HG03280 (cell line): ENCODE results near the gene LRIG3.
"Not testable (repeated sequence)": the region's sequence is repeated elsewhere in the genome, so short reads cannot be mapped to it uniquely, and the experiment has no call there.

Experiments
- ATAC-seq: cut with Tn5 transposase; IDR thresholded peaks from one replicate; pipeline ENCODE4 v1.9.1; 2021; ENCODE audit warnings: mild to moderate bottlenecking, moderate library complexity; ENCODE audit not compliant: unreplicated experiment

The LRIG3 gene, protein sequence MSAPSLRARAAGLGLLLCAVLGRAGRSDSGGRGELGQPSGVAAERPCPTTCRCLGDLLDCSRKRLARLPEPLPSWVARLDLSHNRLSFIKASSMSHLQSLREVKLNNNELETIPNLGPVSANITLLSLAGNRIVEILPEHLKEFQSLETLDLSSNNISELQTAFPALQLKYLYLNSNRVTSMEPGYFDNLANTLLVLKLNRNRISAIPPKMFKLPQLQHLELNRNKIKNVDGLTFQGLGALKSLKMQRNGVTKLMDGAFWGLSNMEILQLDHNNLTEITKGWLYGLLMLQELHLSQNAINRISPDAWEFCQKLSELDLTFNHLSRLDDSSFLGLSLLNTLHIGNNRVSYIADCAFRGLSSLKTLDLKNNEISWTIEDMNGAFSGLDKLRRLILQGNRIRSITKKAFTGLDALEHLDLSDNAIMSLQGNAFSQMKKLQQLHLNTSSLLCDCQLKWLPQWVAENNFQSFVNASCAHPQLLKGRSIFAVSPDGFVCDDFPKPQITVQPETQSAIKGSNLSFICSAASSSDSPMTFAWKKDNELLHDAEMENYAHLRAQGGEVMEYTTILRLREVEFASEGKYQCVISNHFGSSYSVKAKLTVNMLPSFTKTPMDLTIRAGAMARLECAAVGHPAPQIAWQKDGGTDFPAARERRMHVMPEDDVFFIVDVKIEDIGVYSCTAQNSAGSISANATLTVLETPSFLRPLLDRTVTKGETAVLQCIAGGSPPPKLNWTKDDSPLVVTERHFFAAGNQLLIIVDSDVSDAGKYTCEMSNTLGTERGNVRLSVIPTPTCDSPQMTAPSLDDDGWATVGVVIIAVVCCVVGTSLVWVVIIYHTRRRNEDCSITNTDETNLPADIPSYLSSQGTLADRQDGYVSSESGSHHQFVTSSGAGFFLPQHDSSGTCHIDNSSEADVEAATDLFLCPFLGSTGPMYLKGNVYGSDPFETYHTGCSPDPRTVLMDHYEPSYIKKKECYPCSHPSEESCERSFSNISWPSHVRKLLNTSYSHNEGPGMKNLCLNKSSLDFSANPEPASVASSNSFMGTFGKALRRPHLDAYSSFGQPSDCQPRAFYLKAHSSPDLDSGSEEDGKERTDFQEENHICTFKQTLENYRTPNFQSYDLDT

DNA sequence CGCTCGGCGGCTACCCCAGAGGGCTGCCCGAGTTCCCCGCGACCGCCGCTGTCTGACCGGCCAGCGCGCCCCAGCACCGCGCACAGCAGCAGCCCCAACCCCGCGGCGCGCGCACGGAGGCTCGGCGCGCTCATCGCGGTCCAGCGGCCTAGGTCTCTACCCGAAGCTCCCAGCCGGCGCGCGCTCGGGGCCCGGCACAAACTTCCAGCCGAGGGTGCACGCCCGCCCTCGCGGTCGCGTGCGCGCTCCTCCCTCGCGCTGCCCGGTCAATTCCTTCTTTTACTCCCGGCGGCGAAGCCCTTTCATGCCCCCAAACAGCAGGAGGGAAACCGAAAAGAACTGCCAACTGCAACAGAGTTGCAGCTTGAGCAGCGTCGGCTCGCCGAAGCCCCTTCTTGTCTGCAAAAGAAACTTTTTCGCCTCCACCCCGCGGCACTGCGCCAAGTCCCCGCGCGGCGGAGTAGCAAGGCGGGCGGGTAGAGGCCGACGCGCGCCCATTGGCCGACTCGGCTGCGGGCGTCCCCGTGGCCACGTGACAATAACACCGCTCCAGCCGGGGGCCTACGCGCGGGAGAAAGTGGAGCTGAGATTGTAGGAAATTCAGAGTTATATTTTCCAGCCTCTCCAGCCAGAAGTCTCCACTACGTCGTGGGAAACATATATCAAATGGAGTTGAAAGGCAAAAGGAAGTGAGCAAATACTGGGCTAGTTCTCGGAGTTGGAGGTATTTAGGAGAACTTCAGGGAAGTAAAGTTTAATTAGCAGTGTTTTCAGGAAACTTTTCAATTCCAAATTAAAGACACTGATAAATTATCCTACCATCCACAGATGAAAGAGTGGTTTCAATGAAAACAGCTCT is at the start of gene LRIG3:
TSS of gene LRIG3 (minus strand) at position 403 of the 859 bp plus-strand sequence. CDS start at position 134, 269 bp downstream.
- ATAC-seq: peak; percentile 94

DNA sequence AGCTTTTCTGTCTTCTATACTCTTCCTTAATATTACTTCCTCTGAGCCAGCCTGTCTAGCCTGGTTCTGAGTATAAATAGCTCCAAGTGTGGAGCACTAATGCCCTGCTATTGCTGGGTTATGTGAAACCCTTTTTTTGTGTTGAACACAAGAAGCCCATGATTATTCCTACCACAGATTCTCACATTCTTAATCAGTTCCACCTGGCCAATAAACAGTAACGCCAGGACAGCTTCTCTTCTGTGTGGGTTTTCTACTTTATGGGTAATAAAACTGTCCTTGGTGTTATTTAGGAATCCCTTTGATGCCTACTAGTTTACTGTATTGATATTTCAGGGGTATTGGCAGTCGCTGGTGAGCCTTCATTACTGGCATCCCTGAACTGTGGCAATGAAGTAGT is 48.9 kb upstream of the LRIG3 start:
- ATAC-seq: no peak

DNA sequence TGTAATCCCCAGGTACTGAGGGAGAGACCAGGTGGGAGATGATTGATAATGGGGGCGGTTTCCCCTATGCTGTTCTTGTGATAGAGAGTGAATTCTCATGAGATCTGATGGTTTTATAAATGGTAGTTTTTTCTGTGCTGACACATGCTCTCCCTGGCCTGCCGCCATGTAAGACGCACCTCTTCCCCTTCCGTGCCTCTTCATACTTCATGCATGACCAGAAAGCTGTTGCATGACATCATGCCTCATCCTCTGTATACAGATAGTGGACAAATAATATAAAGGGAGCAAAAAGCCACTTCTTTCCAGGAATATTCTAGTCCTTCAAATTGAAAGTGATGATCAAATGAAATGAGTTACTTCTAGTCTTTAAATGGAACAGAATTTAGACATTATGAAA is 47.3 kb upstream of the LRIG3 start:
- no peak for ATAC-seq

DNA sequence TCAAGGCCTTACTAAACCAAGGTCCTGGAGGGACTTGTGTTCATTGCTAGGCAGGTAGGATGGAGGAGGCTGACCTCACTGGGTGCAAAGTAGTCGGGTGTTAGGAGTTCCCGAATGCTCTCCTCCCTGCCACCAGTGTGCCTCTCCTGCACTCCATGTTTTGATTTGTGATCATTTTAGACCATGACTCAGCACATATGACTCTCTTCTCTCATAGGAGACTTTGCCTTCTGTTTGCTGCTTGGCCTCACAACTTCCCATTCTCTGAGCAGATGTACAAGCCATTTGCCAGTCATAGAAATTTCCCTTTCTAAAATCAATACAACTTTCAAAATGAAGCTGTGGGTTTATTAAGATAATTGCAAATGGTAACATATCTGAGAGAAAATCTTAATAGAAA is 46.6 kb upstream of the LRIG3 start:
- no peak for ATAC-seq

DNA sequence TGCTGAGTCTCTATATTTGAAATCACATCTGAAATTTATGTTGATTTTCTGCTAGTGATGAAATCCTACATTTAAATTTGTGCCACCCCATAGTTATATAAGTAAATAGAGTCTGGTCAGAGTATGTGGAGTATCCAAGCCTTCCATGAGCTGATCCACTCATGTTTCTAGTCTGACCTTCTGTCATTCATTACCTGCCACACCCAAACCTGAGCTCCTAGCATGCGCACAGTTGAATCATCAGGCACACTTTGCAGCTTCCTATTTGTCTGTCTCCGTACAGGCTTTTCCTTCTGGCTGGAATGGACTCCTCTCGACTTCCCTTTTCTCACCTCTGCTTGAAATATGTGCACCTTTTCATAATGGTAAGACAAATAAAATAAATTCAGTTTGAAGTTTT is 45.3 kb upstream of the LRIG3 start:
- no peak for ATAC-seq

DNA sequence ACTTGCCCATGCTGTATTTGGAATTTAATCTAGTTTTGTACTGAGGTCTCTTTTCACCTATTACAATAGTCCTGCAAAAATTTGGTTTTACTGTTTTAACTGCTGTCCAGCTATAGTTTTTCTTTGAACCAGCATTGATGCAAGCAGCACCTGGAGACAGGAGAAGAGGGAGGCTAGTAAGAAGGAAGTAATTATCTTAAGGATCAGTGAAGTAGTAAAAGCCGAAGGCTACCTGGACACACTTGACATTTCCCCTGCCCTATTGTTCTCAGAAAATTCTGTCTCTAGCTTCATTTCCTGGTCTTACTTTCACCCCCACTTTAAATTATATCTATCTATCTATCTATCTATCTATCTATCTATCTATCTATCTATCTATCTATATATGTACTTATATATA is 43.5 kb upstream of the LRIG3 start:
- no peak for ATAC-seq

DNA sequence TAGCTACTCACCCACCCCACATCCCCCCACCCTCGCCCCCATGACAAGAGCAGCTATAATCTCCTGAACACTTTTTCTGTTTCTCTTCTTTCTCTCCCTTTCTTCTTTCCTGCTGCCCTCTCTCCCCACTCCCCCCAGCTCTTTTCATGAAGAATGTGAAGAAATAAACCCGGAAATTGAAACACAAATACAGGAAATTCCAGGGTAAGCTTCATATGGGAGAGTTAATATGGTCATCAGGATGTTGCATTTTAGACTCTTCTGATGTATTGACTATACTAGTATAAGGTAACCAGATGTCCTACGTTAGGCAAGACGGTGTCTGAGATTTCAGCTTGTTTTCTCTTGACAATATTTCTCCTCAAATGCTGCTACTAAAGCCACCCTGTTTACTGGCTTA is 41.6 kb upstream of the LRIG3 start:
- no peak for ATAC-seq

DNA sequence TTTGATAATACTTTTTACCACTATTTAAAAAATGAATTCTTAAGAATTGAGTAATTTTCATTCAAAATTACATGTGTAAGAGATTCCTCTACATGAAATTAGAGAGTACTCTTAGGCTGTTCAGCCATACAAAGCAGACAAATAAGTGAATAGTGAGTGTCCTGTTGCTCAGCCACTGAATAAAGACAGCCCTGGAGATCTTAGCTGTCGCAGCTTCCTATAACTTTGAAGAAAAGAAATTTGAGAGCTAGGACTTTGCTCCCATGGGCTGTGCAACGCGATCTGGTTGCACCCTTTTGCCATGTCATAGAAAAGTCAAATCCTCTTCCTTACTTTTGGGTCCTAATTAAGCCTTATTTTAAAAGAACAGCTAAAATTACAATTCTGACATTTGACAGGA is 40.9 kb upstream of the LRIG3 start:
- ATAC-seq: no peak

DNA sequence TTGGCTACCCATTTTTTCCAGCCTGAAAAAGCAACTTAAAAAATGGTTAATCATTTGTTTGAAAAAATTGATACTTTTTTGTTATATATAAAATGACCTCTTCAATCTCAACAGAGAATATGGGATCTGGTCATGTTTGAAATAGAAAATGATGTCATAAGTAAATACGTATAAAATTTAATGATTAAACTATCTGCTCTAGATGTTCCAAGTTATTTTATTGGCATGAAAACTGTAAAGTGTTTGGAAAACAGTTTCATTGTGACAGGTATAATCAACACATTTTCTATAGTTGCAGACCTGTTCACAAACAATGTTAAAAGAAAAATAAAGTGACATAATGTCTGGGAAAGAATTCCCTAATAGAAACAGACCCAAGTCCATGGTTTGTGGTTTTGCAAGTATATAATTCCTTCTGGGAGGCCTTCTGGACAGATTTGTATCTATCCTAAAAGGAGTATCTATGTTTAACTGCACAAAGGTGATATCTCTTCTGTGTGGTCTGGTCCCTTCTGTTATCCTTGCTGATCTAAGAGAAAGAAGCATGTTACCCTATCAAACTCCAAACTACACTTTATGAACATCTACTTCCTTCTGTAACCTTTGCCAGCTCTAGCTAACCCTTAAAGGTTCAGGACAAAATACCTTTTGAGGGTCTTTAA is 39.5 kb upstream of the LRIG3 start:
- ATAC-seq: no peak

DNA sequence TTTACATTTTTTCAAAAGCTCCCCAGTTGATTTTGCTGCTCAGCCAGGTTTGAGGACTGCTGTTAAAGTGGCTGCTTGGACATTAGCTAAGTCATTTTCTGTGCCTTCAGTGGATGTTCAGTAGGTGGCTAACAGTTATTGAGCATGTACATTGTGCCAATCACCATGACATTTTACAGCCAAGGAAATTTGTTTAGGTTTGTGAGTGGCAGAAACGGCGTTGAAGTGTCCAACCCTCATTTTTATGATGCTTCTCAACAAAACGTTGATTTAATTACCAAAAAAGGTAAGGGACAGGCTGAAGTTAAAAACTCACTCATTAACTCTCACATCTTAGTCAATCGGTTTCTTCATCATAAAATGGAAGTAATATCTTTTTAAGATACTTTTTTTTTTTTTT is 37.0 kb upstream of the LRIG3 start:
- ATAC-seq: no peak

DNA sequence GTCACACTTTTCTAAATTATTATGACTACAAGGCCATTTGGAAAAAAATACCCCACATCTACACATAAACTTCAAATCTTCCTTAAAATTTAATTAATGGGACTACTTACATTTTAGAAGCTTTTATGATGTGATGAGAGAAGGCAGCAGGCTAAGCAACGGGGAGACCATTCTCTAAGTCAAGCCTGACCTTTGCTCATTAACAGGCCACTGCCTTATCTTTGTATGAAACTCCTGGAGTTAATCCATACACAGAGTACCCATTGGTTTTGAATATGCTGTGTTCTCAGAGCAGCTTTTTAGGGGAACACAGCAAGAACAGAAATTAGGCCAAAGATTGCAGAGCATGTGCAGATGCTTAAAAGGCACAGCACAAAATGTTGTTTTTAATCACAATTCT is 35.5 kb upstream of the LRIG3 start:
- ATAC-seq: no peak

DNA sequence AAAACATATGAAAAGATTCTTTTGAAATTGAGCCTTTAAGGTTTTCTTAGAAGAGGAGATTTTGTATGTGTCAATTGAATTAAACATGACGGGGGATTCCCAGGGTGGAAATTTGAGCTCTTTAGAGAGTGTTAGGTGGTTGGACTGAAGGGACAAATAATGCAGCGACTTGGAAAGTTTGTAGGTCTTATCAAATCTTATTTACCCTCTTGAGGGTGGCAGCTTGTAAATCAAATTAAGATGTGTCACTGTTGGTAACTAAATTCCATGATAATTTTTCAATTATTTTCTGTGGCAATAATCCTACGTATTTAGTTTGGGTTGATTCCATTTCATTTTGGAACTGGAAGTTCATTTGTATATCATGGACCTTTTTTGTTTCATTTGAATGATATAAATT is 33.7 kb upstream of the LRIG3 start:
- no peak for ATAC-seq

DNA sequence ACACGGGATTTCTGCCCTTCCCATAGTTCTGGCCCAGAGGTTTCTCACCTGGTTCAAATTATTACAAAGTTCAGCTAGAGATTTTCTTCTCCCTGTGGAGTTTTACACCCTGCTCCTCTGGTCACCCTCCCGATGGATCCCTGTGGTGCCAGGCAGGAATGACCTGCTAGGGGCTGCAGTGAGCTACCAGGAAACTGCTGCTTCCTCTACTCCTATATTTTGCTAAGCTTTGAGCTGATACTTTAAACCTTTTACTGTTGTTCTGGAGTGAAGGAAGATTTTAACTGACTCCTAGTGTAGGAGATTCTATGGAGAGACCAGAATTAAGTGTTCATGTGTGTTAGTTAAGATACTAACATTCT is 30.4 kb upstream of the LRIG3 start:
- ATAC-seq: no peak

DNA sequence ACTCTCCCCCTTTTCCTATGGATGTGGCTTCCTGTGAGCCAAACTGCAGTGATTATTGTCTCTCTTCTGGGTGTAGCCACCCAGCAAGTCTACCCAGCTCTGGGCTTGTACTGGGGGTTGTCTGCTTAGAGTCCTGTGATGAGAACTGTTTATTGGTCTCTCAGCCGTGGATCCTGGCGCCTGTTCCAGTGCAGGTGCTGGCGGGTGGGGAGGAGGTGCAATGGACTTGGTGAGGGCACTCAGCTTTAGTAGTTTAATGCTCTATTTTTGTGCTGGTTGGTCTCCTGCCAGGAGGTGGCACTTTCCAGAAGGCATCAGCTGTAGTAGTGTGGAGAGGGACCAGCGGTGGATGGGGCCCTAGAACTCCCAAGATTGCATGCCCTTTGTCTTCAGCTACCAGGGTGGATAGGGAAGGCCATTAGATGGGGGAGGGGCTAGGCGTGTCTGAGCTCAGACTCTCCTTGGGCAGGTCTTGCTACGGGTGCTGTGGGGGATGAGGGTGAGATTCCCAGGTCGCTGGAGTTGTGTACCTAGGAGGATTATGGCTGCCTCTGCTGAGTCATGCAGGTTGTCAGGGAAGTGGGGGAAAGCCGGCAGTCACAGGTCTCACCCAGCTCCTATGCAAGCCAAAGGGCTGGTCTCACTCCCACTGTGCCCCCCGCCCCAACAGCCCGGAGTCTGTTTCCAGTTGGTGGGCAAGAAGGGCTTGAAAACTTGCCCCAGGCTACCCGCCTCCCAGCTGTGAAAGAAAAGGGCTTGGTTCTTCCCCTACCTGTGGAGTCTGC is 29.8 kb upstream of the LRIG3 start:
- not testable (repeated sequence) for ATAC-seq

DNA sequence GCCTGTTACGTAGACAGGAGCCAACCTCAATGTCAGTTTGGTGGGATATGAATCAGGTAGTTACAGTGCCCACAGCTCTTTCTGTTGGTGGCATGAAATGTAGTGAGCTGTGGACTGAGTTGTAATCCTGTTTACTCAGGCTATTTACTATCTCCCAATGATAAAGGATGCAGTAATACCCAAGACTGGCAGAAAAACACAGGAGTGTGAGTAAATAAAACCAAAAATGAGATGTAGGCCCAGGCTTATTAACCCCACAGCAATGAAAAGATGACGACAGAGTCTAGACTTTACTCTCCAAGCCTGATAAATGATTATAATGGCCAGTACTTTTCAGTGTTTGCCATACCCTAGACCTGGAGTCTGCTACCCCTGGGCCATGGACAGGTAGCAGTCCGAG is 22.8 kb upstream of the LRIG3 start:
- ATAC-seq: no peak

DNA sequence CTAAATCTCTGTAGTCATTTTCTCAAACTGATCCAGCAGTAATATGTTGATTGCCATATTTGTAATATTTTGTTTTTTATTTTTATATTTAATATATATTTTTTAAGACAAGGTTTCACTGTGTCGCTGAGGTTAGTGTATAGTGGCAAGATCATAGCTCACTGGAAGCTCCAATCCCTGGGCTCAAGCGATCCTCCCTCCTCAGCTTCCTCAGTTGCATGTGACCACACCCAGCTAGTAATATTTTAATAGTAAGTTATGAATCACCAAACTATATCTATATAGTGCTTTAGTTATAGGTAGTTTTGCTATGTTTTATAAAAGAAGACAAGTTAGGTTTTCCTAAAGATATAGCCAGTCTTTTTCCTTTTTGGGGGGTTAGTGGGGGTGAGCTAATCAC is 22.0 kb upstream of the LRIG3 start:
- ATAC-seq: no peak

DNA sequence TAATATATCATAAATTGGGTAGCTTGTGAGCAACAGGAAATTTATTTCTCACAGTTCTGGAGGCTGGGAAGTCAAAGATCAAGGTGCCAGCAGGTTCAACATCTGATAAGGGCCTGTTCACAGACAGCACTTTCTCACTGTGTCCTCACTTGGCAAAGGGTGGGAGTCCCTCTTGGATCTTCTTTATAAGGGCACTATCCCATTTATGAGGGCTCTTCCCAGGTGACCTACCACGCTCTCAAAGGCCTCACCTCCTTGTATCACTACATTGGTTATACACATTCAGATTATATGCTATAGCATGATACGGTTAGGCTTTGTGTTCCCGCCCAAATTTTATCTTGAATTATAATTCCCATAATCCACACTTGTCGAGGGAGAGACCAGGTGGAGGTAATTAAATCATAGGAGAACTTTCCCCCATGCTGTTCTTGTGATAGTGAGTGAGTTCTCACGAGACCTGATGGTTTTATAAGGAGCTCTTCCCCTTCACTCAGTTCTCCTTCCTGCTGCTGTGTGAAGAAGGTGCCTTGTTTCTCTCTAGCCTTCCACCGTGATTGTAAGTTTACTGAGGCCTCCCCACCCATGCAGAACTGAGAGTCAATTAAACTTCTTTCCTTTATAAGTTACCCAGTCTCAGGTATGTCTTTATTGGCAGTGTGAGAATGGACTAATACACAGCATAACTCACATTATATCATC is 19.2 kb upstream of the LRIG3 start:
- ATAC-seq: no peak

DNA sequence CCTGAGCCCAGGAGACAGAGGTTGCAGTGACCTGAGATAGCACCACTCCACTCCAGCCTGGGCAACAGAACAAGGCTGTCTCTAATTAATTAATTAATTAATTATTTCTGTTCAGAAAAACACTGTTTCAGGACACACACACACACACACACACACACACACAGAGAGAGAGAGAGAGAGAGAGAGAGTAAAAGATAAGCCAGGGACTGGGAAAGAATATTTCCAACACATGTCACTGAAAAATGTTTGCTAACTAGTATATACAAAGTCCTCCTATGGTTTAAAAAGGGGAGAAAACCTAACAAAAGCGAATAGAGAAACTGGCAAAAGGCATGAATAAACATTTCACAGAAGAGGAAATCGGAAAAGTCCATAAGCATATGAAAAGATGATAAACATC is 18.1 kb upstream of the LRIG3 start:
- ATAC-seq: no peak

DNA sequence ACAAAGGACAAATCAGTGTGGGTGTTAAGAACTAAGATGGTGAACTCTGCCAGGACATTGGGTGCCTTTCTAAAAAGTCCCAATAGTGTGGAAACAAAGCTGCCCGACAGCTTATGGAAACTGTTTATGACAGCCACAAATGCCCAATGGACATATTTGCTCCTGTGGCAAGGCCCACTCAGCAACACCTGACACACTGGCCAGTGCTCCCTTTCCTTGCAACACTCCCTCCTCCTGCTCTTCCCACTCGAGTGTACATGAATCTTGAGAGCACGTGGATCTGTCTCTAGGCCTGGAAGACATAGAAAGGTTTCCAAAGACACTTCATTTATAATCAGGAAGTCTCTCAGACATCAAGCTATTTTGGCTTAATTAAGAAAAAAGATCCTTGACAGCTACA is 14.2 kb upstream of the LRIG3 start:
- ATAC-seq: no peak
